ENCODE measurements around the gene ZBTB11. TPM values are rescaled to one million over a fixed set of nuclear protein-coding genes. Genes with fewer than 3 reads are reported as not detected.
"Not testable (repeated sequence)": the region's sequence is repeated elsewhere in the genome, so short reads cannot be mapped to it uniquely, and the experiment has no call there.

ZBTB11 gene
- total RNA-seq, 2 donors from 2014 or later, result 12.2 to 15.5 TPM

DNA sequence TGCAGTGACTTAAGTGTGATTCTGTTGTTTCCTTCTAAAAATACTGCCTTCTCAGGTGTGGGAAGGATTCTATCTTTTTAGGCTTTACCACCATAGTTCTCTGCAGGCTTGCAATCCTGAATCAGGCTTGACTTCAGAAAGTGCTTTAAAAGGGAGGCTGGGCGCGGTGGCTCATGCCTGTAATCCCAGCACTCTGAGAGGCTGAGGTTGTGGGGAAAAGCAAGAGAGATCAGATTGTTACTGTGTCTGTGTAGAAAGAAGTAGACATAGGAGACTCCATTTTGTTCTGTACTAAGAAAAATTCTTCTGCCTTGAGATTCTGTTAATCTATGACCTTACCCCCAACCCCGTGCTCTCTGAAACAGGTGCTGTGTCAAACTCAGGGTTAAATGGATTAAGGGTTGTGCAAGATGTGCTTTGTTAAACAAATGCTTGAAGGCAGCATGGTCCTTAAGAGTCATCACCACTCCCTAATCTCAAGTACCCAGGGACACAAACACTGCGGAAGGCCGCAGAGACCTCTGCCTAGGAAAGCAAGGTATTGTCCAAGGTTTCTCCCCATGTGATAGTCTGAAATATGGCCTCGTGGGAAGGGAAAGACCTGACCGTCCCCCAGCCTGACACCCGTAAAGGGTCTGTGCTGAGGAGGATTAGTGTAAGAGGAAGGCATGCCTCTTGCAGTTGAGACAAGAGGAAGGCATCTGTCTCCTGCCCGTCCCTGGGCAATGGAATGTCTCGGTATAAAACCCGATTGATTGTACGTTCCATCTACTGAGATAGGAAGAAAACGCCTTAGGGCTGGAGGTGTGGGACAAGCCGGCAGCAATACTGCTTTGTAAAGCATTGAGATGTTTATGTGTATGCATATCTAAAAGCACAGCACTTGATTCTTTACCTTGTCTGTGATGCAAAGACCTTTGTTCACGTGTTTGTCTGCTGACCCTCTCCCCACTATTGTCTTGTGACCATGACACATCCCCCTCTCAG lies 15.0 kb upstream of the ZBTB11 start:
- DNase-seq (ENCODE audit: low spot score); intact Hi-C loops (cut with DNase I): not testable (repeated sequence)

- no peak for DNase-seq (ENCODE audit: low spot score)
- intact Hi-C loops (cut with DNase I), result no loop called here
Measured at GRCh38 chr3:101690972-101691371, 14.0 kb upstream of the ZBTB11 start.

DNA sequence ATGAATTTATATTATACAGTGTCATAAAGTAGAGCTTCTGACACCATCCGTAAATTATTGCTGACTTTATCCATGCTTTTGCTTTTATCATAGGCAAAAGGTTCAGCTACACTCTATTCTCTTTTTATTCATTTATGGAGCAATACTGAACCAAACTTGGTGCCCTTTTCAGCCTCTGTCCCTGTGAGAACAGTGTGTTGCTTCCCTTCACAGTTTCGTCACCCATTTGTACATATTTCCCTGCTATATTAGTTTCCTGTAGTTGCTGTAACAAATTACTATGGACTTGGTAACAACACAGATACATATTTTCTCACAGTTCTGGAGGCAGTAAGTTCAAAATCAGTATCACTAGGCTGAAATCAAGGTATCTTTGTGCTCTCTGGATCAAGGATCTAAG lies 12.4 kb upstream of the ZBTB11 start:
- intact Hi-C loops (cut with DNase I), result loop anchor here in 1 of 2 donors (10.0 kb wide), 1 partner anchor 1844 kb away; no protein-coding TSS in a partner anchor
- DNase-seq (ENCODE audit: low spot score), result no peak

- DNase-seq (ENCODE audit: low spot score), result no peak
- intact Hi-C loops (cut with DNase I), result loop anchor here in 1 of 2 donors (10.0 kb wide), 1 partner anchor 1843 kb away; no protein-coding TSS in a partner anchor
Measured at GRCh38 chr3:101687142-101687931, 10.4 kb upstream of the ZBTB11 start.

DNA sequence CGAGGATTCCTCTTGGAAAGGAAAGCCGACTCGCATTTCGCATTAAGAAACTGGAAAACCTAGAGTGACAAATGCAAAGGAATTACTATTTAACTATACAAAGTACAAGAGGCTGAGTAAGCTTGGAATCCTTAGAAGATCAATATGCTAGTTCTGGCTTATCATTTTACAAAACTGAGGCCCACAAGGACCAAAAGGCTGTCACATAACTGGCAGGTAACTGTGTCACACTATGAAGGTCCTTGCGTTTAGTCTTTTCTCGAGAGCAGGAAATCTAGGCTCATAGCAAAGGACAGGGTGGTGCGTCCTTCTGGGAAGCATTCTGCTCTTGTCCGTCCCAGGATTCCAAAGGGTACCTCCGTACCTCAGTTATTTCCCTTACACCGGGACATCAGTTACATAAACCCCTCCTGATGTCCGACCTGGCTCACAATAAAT lies 9.0 kb upstream of the ZBTB11 start:
- no peak for DNase-seq (ENCODE audit: low spot score)
- intact Hi-C loops (cut with DNase I), result loop anchor here in 1 of 2 donors (10.0 kb wide), 1 partner anchor 1841 kb away; no protein-coding TSS in a partner anchor

DNA sequence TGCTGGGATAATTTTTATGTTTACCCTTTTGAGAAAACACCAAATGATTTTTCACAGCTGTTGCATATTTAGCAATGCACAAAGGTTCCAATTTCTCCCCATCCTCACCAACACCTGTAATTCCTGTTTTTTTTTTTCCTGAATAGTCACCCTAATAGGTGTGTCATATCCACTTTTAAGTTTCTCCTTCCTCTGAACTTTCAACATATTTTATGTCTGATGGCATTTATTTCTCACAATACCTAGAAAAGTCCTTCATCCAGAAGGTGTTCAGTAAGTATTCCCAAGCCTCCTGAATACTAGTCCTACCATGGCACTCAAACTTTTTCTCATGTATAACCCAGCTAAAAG lies 8.1 kb upstream of the ZBTB11 start:
- no peak for DNase-seq (ENCODE audit: low spot score)
- intact Hi-C loops (cut with DNase I), result loop anchor here in 1 of 2 donors (10.0 kb wide), 1 partner anchor 1840 kb away; no protein-coding TSS in a partner anchor

- intact Hi-C loops (cut with DNase I), result loop anchor here in 1 of 2 donors (10.0 kb wide), 1 partner anchor 1836 kb away; no protein-coding TSS in a partner anchor
Measured at GRCh38 chr3:101680466-101680865, 3.5 kb upstream of the ZBTB11 start.

GRCh38 chr3:101678837-101679236 lies 1.9 kb upstream of the ZBTB11 start:
- DNase-seq (ENCODE audit: low spot score), result not testable (repeated sequence)
- intact Hi-C loops (cut with DNase I), result loop anchor here in 1 of 2 donors (10.0 kb wide), 1 partner anchor 104 kb away; the partner anchor contains the start of gene PCNP

More at GRCh38 chr3:101680466-101680865, 3.5 kb upstream of the ZBTB11 start:
- no peak for DNase-seq (ENCODE audit: low spot score)

- DNase-seq (ENCODE audit: low spot score), result no peak
- intact Hi-C loops (cut with DNase I), result loop anchor here in 1 of 2 donors (10.0 kb wide), 1 partner anchor 103 kb away; the partner anchor contains the start of gene PCNP
Measured at GRCh38 chr3:101677436-101678286, 729 bp upstream of the ZBTB11 start.

DNA sequence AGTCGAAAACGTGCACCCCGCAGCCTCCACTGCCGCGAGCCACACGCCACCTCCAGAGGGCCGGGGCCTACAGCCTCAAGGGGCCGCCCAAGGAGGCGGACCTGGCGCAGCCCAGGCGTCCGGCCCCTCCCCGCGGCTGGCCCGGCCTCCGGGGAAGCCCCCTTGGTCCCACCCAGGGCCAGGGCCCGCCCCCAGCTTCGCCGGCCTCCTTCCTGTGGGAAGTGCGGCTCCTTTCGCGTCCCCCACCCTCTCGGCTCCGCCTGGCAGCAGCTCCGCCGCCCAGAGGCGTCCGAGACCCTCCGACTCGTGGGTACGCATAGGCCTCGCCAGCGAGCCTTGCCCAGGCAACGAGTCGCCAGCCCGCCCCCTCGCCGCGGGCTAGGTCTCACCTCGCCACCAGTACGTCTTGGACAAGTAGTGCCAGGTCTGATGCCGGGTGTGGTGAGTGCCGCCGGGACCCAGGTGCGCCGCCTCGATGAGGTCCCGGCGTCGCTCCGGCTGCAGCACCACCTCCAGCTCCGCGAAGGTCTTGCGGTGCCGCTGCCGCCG lies 642 bp downstream of the ZBTB11 start:
- intact Hi-C loops (cut with DNase I), result loop anchor here in 1 of 2 donors (10.0 kb wide), 1 partner anchor 101 kb away; the partner anchor contains the start of gene PCNP

GRCh38 chr3:101675709-101676215 lies 1.2 kb downstream of the ZBTB11 start:
- no peak for DNase-seq (ENCODE audit: low spot score)
- intact Hi-C loops (cut with DNase I), result loop anchor here in 1 of 2 donors (10.0 kb wide), 1 partner anchor 101 kb away; the partner anchor contains the start of gene PCNP

More for the DNA sequence above, 642 bp downstream of the ZBTB11 start:
- DNase-seq (ENCODE audit: low spot score), result peak; percentile 98

- intact Hi-C loops (cut with DNase I), result loop anchor here in 1 of 2 donors (10.0 kb wide), 1 partner anchor 100 kb away; the partner anchor contains the start of gene PCNP
- DNase-seq (ENCODE audit: low spot score), result no peak
Measured at GRCh38 chr3:101674518-101674917, 2.4 kb downstream of the ZBTB11 start.

GRCh38 chr3:101673953-101674352 lies 3.0 kb downstream of the ZBTB11 start:
- intact Hi-C loops (cut with DNase I), result loop anchor here in 1 of 2 donors (10.0 kb wide), 1 partner anchor 99 kb away; the partner anchor contains the start of gene PCNP
- no peak for DNase-seq (ENCODE audit: low spot score)

- DNase-seq (ENCODE audit: low spot score), result no peak
- intact Hi-C loops (cut with DNase I), result loop anchor here in 1 of 2 donors (10.0 kb wide), 1 partner anchor 96 kb away; the partner anchor contains the start of gene PCNP
Measured at GRCh38 chr3:101671014-101671413, 5.9 kb downstream of the ZBTB11 start.

DNA sequence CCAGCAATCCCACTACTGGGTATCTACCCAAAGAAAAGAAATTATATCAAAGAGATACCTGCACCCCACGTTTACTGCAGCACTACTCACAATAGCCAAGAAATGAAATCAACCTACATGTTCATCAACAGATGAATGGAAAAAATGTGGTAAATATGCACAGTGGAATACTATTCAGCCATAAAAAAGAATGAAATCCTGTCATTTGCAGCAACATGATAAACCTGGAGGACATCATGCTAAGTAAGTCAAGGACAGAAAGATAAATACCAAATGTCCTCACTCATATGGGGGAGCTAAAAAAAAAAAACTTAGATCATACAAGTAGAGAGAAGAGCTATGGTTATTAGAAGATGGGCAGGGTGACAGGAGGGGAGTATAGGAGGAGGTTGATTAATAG lies 9.1 kb downstream of the ZBTB11 start:
- intact Hi-C loops (cut with DNase I), result no loop called here
- DNase-seq (ENCODE audit: low spot score), result no peak

DNA sequence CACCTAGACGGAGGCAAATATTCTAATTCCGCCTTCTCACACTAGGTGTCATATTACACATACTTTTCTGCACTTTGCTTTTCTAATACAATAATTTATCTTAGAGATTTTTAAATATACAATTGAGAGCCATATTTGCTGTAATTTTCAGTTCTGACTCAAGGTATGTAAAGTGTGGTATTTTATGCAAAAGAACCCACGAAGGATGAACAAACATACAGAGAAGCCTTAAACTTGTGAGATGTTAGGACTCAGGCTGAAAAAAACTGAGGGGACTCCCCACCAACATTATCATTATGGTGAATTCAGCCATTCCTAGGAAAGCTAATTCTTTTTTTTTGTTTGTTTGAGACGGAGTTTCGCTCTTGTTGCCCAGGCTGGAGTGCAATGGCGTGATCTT lies 9.6 kb downstream of the ZBTB11 start:
- intact Hi-C loops (cut with DNase I), result no loop called here
- DNase-seq (ENCODE audit: low spot score), result no peak

DNA sequence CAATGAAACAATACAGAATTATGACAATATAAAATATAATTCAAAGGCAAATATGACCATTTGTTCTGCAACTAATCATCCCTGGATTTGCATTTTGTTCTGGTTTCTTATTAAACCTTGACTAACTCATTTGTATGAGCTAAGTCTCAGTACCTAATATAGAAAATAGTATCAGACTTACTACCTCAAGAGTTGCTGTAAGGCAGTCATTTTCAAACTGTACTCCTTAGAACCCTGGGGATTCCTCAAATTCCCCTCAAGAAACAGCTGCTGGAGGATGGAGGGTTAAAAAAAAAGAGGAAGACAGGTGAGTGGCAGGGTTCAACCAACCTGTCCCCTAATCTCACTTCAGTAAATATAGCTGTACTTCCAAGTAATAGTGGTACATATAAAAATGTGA lies 11.1 kb downstream of the ZBTB11 start:
- intact Hi-C loops (cut with DNase I), result no loop called here
- DNase-seq (ENCODE audit: low spot score), result no peak

- intact Hi-C loops (cut with DNase I), result no loop called here
- DNase-seq (ENCODE audit: low spot score), result no peak
Measured at GRCh38 chr3:101665357-101665756, 11.6 kb downstream of the ZBTB11 start.
